CD4-positive, alpha-beta T cell (primary cell): Measurements from ENCODE around the gene PKNOX2. TPM values are rescaled to one million over a fixed set of nuclear protein-coding genes. Genes with fewer than 3 reads are reported as not detected.

ENCODE experiments used
- ATAC-seq: fragments of 200-7000 bp; cut with Tn5 transposase; one replicate; pipeline ENCODE4 v1.10.0; 2022; ENCODE audit warnings: mild to moderate bottlenecking; ENCODE audit not compliant: poor library complexity
- CTCF ChIA-PET: fragments of 350-600 bp; sonication (Branson Sonifier 250); formaldehyde crosslinking; loops from one replicate; lab custom pipeline; 2021; ENCODE audit warnings: antibody characterized with exemption, inconsistent platforms; lab: Charles Lee
- POLR2A ChIA-PET: fragments of 350-600 bp; sonication (Branson Sonifier 250); formaldehyde crosslinking; loops from one replicate; lab custom pipeline; 2021; ENCODE audit warnings: antibody characterized with exemption, inconsistent platforms; lab: Charles Lee
- DNase-seq, 14 experiments: peaks; one replicate each; pipeline ENCODE4 v3.0.0-alpha.2; 2013 to 2020; ENCODE audit warnings: mixed read lengths in 2 of 14
- H3K27ac ChIP-seq, 2 donors: one replicate each; pipeline versions ENCODE4 v1.5.1 to v1.7.0; 2013; ENCODE audit warnings: low read length in 2 of 2, low read depth in 1 of 2, mild to moderate bottlenecking in 1 of 2
- H3K27me3 ChIP-seq, 2 experiments: 1 replicate in 1 of 2; 2 replicates in 1 of 2; pipeline versions ENCODE4 v1.6.1 to v1.7.0; 2013; ENCODE audit warnings: low read length in 2 of 2, control low read depth in 1 of 2, mild to moderate bottlenecking in 1 of 2, moderate library complexity in 1 of 2; ENCODE audit not compliant: insufficient read depth in 2 of 2, control insufficient read depth in 1 of 2
- H3K36me3 ChIP-seq: one replicate; pipeline ENCODE4 v1.6.1; 2013; ENCODE audit warnings: low read length, control low read depth; ENCODE audit not compliant: insufficient read depth
- H3K4me1 ChIP-seq: one replicate; pipeline ENCODE4 v1.6.1; 2013; ENCODE audit warnings: low read length, control low read depth; ENCODE audit not compliant: insufficient read depth
- H3K4me3 ChIP-seq: one replicate; pipeline ENCODE4 v1.5.1; 2013; ENCODE audit warnings: mild to moderate bottlenecking, low read length, moderate library complexity
- H3K9me3 ChIP-seq, 2 experiments: 1 replicate in 1 of 2; 2 replicates in 1 of 2; pipeline versions ENCODE4 v1.6.1 to v1.7.0; 2013; ENCODE audit warnings: low read length in 2 of 2, mild to moderate bottlenecking in 2 of 2, control low read depth in 1 of 2, moderate library complexity in 1 of 2; ENCODE audit not compliant: control insufficient read depth in 1 of 2, insufficient read depth in 1 of 2
- H3K27ac Mint-ChIP-seq: one replicate; pipeline ENCODE4 v1.8.0; 2020; ENCODE audit warnings: mixed read lengths
- H3K27me3 Mint-ChIP-seq: one replicate; pipeline ENCODE4 v1.8.0; 2021; ENCODE audit warnings: mixed read lengths
- H3K36me3 Mint-ChIP-seq: one replicate; pipeline ENCODE4 v1.8.0; 2021; ENCODE audit warnings: low read depth, mixed read lengths
- H3K4me1 Mint-ChIP-seq: one replicate; pipeline ENCODE4 v1.8.0; 2021; ENCODE audit warnings: low read depth, mixed read lengths
- H3K4me3 Mint-ChIP-seq: one replicate; pipeline ENCODE4 v1.8.0; 2020; ENCODE audit warnings: mild to moderate bottlenecking, mixed read lengths
- H3K9me3 Mint-ChIP-seq: one replicate; pipeline ENCODE4 v1.8.0; 2020; ENCODE audit warnings: mixed read lengths
- CTCF ChIP-seq: fragments of 200-600 bp; IDR thresholded peaks from one replicate; pipeline ENCODE4 v1.8.0; 2022; ENCODE audit warnings: antibody characterized with exemption, mild to moderate bottlenecking
- intact Hi-C, 2 experiments: fragments of 100-400 bp; cut with DNase I in 1 of 2; cut with micrococcal nuclease in 1 of 2; formaldehyde crosslinking; loops; one replicate each; pipeline versions ENCODE4 v1.15.1 to v1.9.0; 2023 to 2025; cut with DNase I, micrococcal nuclease
- total RNA-seq, 174 experiments: library from RNA in 2 of 174; stranded (reverse) in 2 of 174; gene quantifications; one replicate each; pipeline ENCODE4 v1.2.3 and lab custom pipeline; 2021 to 2026

PKNOX2 gene
- total RNA-seq, 2 experiments from 2014 or later, result not detected

- TF ChIP-seq CTCF, result no peak
- Mint-ChIP-seq H3K27ac (no peak overlapping the region), H3K9me3 (no peaks in the 10 kb centered on the region), H3K36me3 (no peaks in the 10 kb centered on the region), H3K4me3 (no peak overlapping the region), H3K4me1 (no peaks in the 10 kb centered on the region), H3K27me3 (peaks cover 20% of the 10 kb centered on the region)
- no peaks in the 10 kb centered on the region for H3K36me3 ChIP-seq
- DNase-seq (no peak), ATAC-seq (no peak)
- CTCF ChIA-PET, result no interaction called here
- no peak overlapping the region for H3K27ac ChIP-seq
- no peaks in the 10 kb centered on the region for H3K4me1 ChIP-seq
- no peaks in the 10 kb centered on the region for H3K27me3 ChIP-seq
- H3K9me3 ChIP-seq, result peaks cover 0 to 4% of the 10 kb centered on the region in 2 experiments
- H3K4me3 ChIP-seq, result no peak overlapping the region
- intact Hi-C loops, result no loop called here
- POLR2A ChIA-PET, result no interaction called here
Observed at GRCh38 chr11:125275905-125276618, 111.5 kb downstream of the PKNOX2 start.

- Histone ChIP-seq H3K27ac (no peak overlapping the region), H3K4me3 (no peak overlapping the region), H3K9me3 (peaks cover 0 to 4% of the 10 kb centered on the region in 2 experiments), H3K36me3 (no peaks in the 10 kb centered on the region), H3K4me1 (no peaks in the 10 kb centered on the region), H3K27me3 (no peaks in the 10 kb centered on the region)
- DNase-seq (no peak), ATAC-seq (no peak)
- no peak overlapping the region for H3K27ac Mint-ChIP-seq
- H3K4me1 Mint-ChIP-seq, result no peaks in the 10 kb centered on the region
- H3K36me3 Mint-ChIP-seq, result no peaks in the 10 kb centered on the region
- peaks cover 20% of the 10 kb centered on the region for H3K27me3 Mint-ChIP-seq
- ChIA-PET POLR2A (no interaction called here), CTCF (no interaction called here)
- intact Hi-C loops, result no loop called here
- TF ChIP-seq CTCF, result no peak
- H3K4me3 Mint-ChIP-seq, result no peak overlapping the region
- H3K9me3 Mint-ChIP-seq, result no peaks in the 10 kb centered on the region
Observed at GRCh38 chr11:125276619-125276976, 112.0 kb downstream of the PKNOX2 start.

- H3K4me3 ChIP-seq, result no peak overlapping the region
- DNase-seq (no peak), ATAC-seq (no peak)
- Mint-ChIP-seq H3K4me1 (no peaks in the 10 kb centered on the region), H3K36me3 (no peaks in the 10 kb centered on the region), H3K27ac (no peak overlapping the region), H3K9me3 (no peaks in the 10 kb centered on the region), H3K4me3 (no peak overlapping the region), H3K27me3 (peaks cover 5% of the 10 kb centered on the region)
- intact Hi-C loops, result no loop called here
- CTCF ChIA-PET, result interaction anchor here (0.7 kb wide), 1 partner anchor 867 kb away, joined by 3 read pairs; no protein-coding TSS in a partner anchor
- H3K4me1 ChIP-seq, result no peaks in the 10 kb centered on the region
- TF ChIP-seq CTCF, result no peak
- POLR2A ChIA-PET, result no interaction called here
- no peaks in the 10 kb centered on the region for H3K27me3 ChIP-seq
- no peaks in the 10 kb centered on the region for H3K9me3 ChIP-seq
- H3K36me3 ChIP-seq, result no peaks in the 10 kb centered on the region
- H3K27ac ChIP-seq, result no peak overlapping the region
Observed at GRCh38 chr11:125279676-125280418, 115.3 kb downstream of the PKNOX2 start.
